HG03060 (cell line): ENCODE results near the gene VAMP5.

Experiments used
- ATAC-seq: cut with Tn5 transposase; IDR thresholded peaks from one replicate; pipeline ENCODE4 v1.9.1; 2021; ENCODE audit warnings: low read depth, moderate number of reproducible peaks; ENCODE audit not compliant: unreplicated experiment

VAMP5 gene

DNA sequence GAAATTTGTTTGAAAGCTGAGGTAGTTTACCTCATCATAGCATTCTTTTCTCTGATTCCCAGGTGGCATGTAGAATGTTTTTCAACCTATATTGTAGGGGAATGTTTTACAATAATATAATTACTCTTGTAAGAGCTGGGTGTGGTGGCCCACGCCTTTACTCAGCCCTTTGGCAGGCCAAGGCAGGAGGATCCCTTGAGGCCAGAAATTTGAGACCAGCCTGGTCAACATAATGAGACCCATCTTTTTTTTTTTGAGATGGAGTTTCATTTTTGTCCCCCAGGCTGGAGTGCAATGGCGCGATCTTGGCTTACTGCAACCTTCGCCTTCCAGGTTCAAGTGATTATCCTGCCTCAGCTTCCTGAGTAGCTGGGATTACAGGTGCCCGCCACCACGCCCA lies 35.4 kb downstream of the VAMP5 start:
- ATAC-seq: no peak

DNA sequence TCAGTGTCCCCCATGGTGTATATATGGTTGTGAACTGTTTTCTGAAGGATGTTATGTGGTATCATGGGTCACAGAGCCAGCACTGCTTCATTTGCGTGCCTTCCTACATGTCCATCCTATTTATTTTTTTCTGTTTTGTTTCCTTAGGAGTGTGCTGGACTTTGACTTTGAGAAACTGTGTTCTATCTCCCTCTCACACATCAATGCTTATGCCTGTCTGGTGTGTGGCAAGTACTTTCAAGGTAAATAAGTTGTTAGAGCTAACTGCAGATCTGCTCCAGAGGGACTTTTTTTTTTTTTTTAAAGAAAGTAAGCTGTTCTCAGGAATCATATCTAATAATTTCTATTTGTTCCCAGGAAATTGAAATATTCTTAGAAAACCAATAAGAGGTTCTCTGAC lies 37.1 kb downstream of the VAMP5 start:
- ATAC-seq: no peak

DNA sequence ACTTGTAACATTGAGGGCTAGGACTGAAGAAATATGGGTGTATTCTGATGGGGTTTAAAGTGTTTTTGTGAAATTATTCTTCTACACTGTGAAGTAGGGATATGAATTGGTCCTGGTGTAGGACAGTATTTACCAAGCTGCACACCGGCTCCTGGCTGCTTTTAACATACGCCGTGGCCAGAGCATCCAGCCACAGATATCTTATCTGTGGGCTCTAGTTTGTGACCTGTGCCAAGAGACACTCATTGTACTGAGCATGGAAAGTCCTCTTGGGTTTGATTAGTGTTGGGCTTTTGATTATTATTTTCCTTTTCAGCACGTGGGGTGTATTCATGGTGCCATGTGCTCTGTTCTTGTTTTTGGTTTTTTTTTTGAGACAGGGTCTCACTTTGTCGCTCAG lies 39.8 kb downstream of the VAMP5 start:
- no peak for ATAC-seq

DNA sequence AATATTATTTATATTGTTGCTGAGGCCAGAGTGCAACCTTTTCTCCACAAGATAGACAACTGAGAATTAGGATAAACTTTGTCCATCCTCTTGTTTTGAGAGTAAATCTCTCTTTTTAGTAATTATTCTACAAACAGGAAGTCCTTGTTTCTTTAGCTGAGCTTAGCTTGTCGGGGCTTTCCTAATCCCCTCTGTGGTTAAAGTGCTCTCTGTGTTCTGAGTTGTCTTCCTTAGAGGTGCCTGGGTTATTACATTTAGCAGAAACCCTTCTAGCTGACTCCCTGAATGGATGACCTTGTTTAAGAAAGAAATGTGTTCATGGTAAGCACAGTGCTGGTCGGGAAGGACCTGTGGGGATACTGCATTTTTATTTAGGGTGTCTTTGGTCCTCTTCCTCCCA lies 44.4 kb downstream of the VAMP5 start:
- ATAC-seq: no peak

DNA sequence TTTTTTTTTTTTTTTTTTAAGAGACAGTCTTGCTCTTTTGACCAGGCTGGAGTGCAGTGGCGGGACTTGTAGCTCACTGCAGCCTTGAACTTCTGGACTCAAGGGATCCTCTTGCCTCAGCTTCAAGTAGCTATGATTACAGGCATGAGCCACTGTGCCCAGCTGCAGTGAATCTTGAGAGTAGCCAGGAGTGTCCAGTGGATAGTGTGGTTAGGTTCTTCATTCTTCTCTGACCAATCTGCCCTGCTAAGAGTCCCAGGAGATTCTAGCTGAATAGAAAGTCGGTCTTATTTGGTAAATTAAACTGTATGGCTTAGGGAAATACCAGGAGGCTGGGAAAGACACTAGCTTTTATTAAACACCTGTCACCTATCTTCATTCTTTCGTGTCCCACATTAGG lies 47.1 kb downstream of the VAMP5 start:
- no peak for ATAC-seq

DNA sequence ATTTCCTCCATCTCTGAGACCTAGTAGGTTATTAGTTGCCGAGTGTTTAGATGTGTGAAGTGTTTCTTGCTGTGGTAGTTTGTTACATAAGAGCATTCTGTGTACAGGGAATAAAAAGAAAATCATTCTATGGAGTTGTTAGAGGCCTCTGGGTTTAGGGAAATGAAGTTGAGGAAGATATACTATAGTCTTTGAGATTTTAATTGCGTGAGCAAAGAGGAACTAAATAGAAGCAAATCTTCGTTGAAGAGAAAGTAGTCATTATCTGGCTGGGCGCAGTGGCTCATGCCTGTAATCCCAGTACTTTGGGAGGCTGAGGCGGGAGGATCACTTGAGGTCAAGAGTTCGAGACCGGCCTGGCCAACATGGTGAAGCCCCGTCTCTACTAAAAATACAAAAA lies 50.8 kb downstream of the VAMP5 start:
- ATAC-seq: no peak

DNA sequence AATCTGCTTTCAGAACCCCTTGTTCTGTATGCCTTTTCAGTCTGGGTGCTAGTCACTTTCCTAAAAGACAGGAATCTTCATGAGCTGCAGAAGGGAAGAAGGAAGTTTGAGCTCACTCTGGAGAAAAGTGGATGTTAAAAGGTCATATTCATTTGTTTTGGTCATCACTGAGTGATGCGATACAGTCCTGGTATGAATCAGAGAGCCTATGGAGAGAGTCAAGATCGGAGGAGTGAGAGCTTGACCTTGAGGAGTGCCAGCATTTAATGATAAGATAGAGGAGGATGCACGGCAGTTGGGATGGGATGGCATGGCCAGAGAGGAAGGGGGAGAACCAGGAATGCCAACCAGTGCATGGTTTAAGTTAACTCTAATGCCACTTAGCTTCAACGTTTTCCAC lies 51.4 kb downstream of the VAMP5 start:
- no peak for ATAC-seq

DNA sequence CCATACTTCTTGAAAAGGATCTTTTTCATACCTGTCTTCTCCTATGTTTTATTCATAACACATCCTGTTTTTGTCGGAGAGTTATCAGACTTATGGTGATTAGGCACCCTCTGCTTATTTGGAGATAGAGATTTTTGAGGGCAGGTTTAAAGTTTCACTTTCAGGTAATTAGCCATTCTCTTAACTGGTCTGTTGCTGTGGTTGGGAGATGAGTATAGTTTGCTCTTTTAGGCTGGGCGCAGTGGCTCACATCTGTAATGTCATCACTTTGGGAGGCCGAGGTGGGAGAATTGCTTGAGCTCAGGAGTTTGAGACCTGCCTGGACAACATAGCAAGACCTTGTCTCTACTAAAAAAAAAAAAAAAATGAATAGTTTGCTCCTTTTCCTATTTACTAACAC lies 58.5 kb downstream of the VAMP5 start:
- ATAC-seq: no peak
